Heart left ventricle (tissue), 16 donors: ENCODE data around the gene MED15. TPM values are rescaled to one million over a fixed set of nuclear protein-coding genes. Genes with fewer than 3 reads are reported as not detected.

Source experiments
- ATAC-seq, 4 donors: fragments of 200-7000 bp; cut with Tn5 transposase; one replicate each; pipeline ENCODE4 v1.9.1; 2020 to 2022; ENCODE audit warnings: moderate library complexity in 4 of 4, mild to moderate bottlenecking in 3 of 4, moderate number of reproducible peaks in 1 of 4
- DNase-seq, 5 donors: peaks; one replicate each; pipeline ENCODE4 v3.0.0-alpha.2; 2020
- H3K27ac ChIP-seq, 12 donors: fragments of 200-600 bp; sonication (generic) in 4 of 12; one replicate each; pipeline versions ENCODE4 v1.5.0 to v1.8.0; 2016 to 2022; ENCODE audit warnings: mild to moderate bottlenecking in 2 of 12
- H3K27me3 ChIP-seq, 9 donors: fragments of 200-600 bp; sonication (generic) in 2 of 9; one replicate each; pipeline versions ENCODE4 v1.5.1 to v1.8.0; 2016 to 2022; ENCODE audit warnings: mild to moderate bottlenecking in 3 of 9
- H3K36me3 ChIP-seq, 9 donors: fragments of 200-600 bp; sonication (generic) in 2 of 9; one replicate each; pipeline versions ENCODE4 v1.5.0 to v1.8.0; 2018 to 2022; ENCODE audit warnings: mild to moderate bottlenecking in 2 of 9
- H3K4me1 ChIP-seq, 12 donors: fragments of 200-600 bp; sonication (generic) in 4 of 12; one replicate each; pipeline versions ENCODE4 v1.5.0 to v1.8.0; 2016 to 2022; ENCODE audit warnings: mild to moderate bottlenecking in 3 of 12
- H3K4me3 ChIP-seq, 12 donors: fragments of 200-600 bp; sonication (generic) in 4 of 12; one replicate each; pipeline versions ENCODE4 v1.5.0 to v1.8.0; 2017 to 2022; ENCODE audit warnings: mild to moderate bottlenecking in 9 of 12, moderate library complexity in 4 of 12
- H3K9me3 ChIP-seq, 12 donors: fragments of 200-600 bp; sonication (generic) in 4 of 12; one replicate each; pipeline versions ENCODE4 v1.5.0 to v1.8.0; 2016 to 2022; ENCODE audit warnings: mild to moderate bottlenecking in 1 of 12
- CTCF ChIP-seq, 12 donors: fragments of 200-600 bp; sonication (generic) in 4 of 12; IDR thresholded peaks; one replicate each; pipeline versions ENCODE4 v1.5.0 to v1.8.0; 2018 to 2022; ENCODE audit warnings: antibody characterized with exemption in 12 of 12, mild to moderate bottlenecking in 5 of 12
- POLR2A ChIP-seq, 2 donors: fragments of 450-650 bp; IDR thresholded peaks; one replicate each; pipeline ENCODE4 v1.6.1; 2017; ENCODE audit warnings: antibody characterized with exemption in 2 of 2, mild to moderate bottlenecking in 2 of 2, moderate library complexity in 2 of 2
- WGBS, 4 donors: extraction: QIAGEN DNeasy Blood & Tissue Kit in 2 of 4; methylation state at CpG; one replicate each; pipeline versions ENCODE4 v1.1.5 to v1.1.7; 2013 to 2018; 5-methylcytosine and 5-hydroxymethylcytosine counted together
- intact Hi-C, 10 donors: fragments of 100-400 bp; cut with DNase I; formaldehyde crosslinking; loops; one replicate each; pipeline versions ENCODE4 v1.11.1 to v1.14.2; 2022
- polyA plus RNA-seq, 2 donors: library from polyadenylated mRNA; stranded (reverse); fragments of 200-250 nt; gene quantifications; one replicate each; pipeline ENCODE4 v1.2.3, GENCODE V29; 2013
- total RNA-seq, 9 donors: library from RNA; depleted of rRNA in 2 of 9; stranded (reverse); fragments of >200 nt in 2 of 9; fragmentation: NEBNext Ultra II Directional in 3 of 9; extraction: Animal tissue kit (Norgen Biotek cat#: 25700) in 3 of 9; gene quantifications; one replicate each; pipeline versions ENCODE4 v1.1.0 to v1.2.4, GENCODE V29; 2016 to 2023
- donor health status: ischemic (EF 13 %, LVEDD 7.1; RV severe dilation, severe dysfunction).
- donor health status: healthy with polysubstance abuse.
- donor health status: DM: no; HTN: yes; CAD: no.
- donor health status: DM: no; HTN: no; CAD: no.
- donor health status: ischemic (EF 25% LVEDD 6.9; RV normal size, moderate dysfunction).
- donor health status: ischemic (EF 25% LVEDD 5.7; RV mildly dilated, moderate dysfunction).
- donor health status: healthy.
- donor health status: DM: yes; HTN: yes; CAD: no.
- donor health status: ischemic (EF 35%, LVEDD 5.7; RV mildly dilated, moderate dysfunction).
- donor health status: nonischemic (EF 11% LVEDD 7.7; RV severe dilation, severe dysfunction).
- donor health status: DM: yes; HTN: yes; CAD: no.
- donor health status: PGD.
- donor health status: ischemic (EF 29% LVEDD 5.4; RV normal size, mild dysfunction).
- donor health status: nonischemic (EF 23%, LVEDD 6.1; RV moderate dilation, normal function).

MED15 gene
- total and polyA plus RNA-seq, 11 donors, result 27.9 to 78.3 (median 43.0) TPM

GRCh38 chr22:20531404-20532201 is 24.2 kb downstream of the MED15 start:
- Histone ChIP-seq H3K27ac (peak overlapping the region; percentile 1 to 90 (median 78)), H3K4me3 (no peak overlapping the region), H3K27me3 (no peaks in the 10 kb centered on the region), H3K9me3 (no peaks in the 10 kb centered on the region), H3K4me1 (peaks cover 17 to 78% (median 65%) of the 10 kb centered on the region in 12 donors), H3K36me3 (peaks cover 0 to 46% (median 9%) of the 10 kb centered on the region in 9 donors)
- no peak for TF ChIP-seq CTCF (IDR thresholded peaks at IDR 0.05)
- no peak for TF ChIP-seq POLR2A (IDR thresholded peaks at IDR 0.05)
- 24 to 31% (median 26%) methylated on average over 13 to 15 of the region's 15 CpGs for WGBS, 4 donors
- DNase-seq (peak; percentile 61 to 69 (median 64)), ATAC-seq (peak; percentile 86 to 91 (median 90))
- intact Hi-C loops, result loop anchor here in 1 of 10 donors (2.0 kb wide), 1 partner anchor 21 kb away; no protein-coding TSS in a partner anchor

GRCh38 chr22:20532256-20532993 is 25.0 kb downstream of the MED15 start:
- DNase-seq (peak in 1 of 5 donors; percentile 31), ATAC-seq (no peak)
- 66 to 69% (median 67%) methylated on average over 9 to 10 of the region's 10 CpGs for WGBS, 4 donors
- intact Hi-C loops, result no loop called here
- Histone ChIP-seq H3K36me3 (peaks cover 0 to 51% (median 14%) of the 10 kb centered on the region in 9 donors), H3K9me3 (no peaks in the 10 kb centered on the region), H3K4me1 (peaks cover 15 to 78% (median 68%) of the 10 kb centered on the region in 12 donors), H3K27ac (peak overlapping the region in 11 of 12 donors; percentile 47 to 90 (median 78)), H3K4me3 (no peak overlapping the region), H3K27me3 (no peaks in the 10 kb centered on the region)
- TF ChIP-seq CTCF (IDR thresholded peaks at IDR 0.05) (no peak), POLR2A (IDR thresholded peaks at IDR 0.05) (no peak)

GRCh38 chr22:20533095-20533878 is 25.9 kb downstream of the MED15 start:
- TF ChIP-seq POLR2A (IDR thresholded peaks at IDR 0.05), result no peak
- no peak for TF ChIP-seq CTCF (IDR thresholded peaks at IDR 0.05)
- intact Hi-C loops, result no loop called here
- 71 to 80% (median 73%) methylated on average over 11 of the region's 11 CpGs for WGBS, 4 donors

More at GRCh38 chr22:20533095-20533878, 25.9 kb downstream of the MED15 start:
- ATAC-seq, result no peak
- H3K27ac ChIP-seq, result peak overlapping the region in 10 of 12 donors; percentile 33 to 90 (median 74)
- no peaks in the 10 kb centered on the region for H3K9me3 ChIP-seq
- no peaks in the 10 kb centered on the region for H3K27me3 ChIP-seq
- H3K4me1 ChIP-seq, result peaks cover 15 to 86% (median 70%) of the 10 kb centered on the region in 12 donors
- no peak overlapping the region for H3K4me3 ChIP-seq
- peaks cover 0 to 51% (median 17%) of the 10 kb centered on the region in 9 donors for H3K36me3 ChIP-seq
- DNase-seq, result peak in 2 of 5 donors; percentile 18 to 32
